Non-pigmented ciliary epithelial cell (primary cell): Measurements from ENCODE around the gene TRAFD1.

Source experiments
- DNase-seq: peaks from one replicate; pipeline ENCODE4 v3.0.0-alpha.2; 2010; ENCODE audit warnings: low read depth

The TRAFD1 gene

DNA sequence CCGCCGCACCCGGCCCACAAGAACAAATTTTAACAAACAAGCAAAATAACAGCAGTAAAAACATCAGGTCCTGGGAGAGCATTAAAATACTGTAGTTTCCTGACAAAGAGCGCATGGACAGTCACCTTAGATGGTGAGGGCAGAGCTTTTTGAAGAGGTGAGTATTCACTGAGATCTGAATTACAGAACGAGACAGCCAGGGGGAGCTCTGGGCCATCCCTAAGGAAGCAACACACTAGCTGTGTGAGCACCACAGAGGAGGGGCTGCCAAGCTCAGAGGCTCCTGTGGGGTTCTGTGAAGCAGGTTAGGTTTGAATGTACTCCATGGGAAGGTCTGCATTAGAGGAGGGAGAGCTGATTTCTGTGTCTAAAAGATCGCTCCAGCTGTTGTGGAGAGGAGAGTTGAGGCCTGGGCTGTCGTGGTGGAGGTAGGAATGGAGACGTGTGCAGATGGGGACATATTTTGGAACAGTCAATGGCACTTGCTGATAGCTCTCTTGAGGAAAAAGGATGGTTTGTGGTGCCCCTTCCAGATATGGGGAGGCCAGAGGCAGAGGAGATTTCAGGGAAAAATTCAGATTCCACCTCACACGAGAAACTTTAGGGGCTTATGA lies 72.9 kb downstream of the TRAFD1 start:
- no peak for DNase-seq

GRCh38 chr12:112199136-112199535 lies 73.8 kb downstream of the TRAFD1 start:
- no peak for DNase-seq
